Memory B cell (primary cell): ENCODE data around the gene PRICKLE2.

Experiments used
- ATAC-seq: fragments of 150-1000 bp; cut with Tn5 transposase; 2 replicates; pipeline ENCODE4 v1.10.0; 2021; ENCODE audit warnings: low read depth, mild to moderate bottlenecking, moderate library complexity
- DNase-seq, 2 donors: peaks; one replicate each; pipeline ENCODE4 v3.0.0; 2022; ENCODE audit warnings: low spot score in 2 of 2
- H3K27ac Mint-ChIP-seq: one replicate; pipeline ENCODE4 v1.8.0; 2022; ENCODE audit warnings: mild to moderate bottlenecking, moderate library complexity, mixed read lengths
- H3K27me3 Mint-ChIP-seq: one replicate; pipeline ENCODE4 v1.8.0; 2022; ENCODE audit warnings: mixed read lengths
- H3K36me3 Mint-ChIP-seq: one replicate; pipeline ENCODE4 v1.8.0; 2022; ENCODE audit warnings: mild to moderate bottlenecking, mixed read lengths
- H3K4me1 Mint-ChIP-seq: one replicate; pipeline ENCODE4 v1.8.0; 2022; ENCODE audit warnings: mixed read lengths
- H3K4me3 Mint-ChIP-seq: one replicate; pipeline ENCODE4 v1.8.0; 2022; ENCODE audit warnings: mild to moderate bottlenecking, moderate library complexity, mixed read lengths
- H3K9me3 Mint-ChIP-seq: one replicate; pipeline ENCODE4 v1.8.0; 2022; ENCODE audit warnings: mixed read lengths

PRICKLE2 gene

GRCh38 chr3:64047787-64048186 lies 177.5 kb downstream of the PRICKLE2 start:
- H3K27me3 Mint-ChIP-seq = peaks cover 2% of the 10 kb centered on the region
- H3K4me3 Mint-ChIP-seq = no peak overlapping the region
- peaks cover 7% of the 10 kb centered on the region for H3K4me1 Mint-ChIP-seq
- ATAC-seq (no peak), DNase-seq (no peak)
- no peaks in the 10 kb centered on the region for H3K9me3 Mint-ChIP-seq
- H3K36me3 Mint-ChIP-seq = no peaks in the 10 kb centered on the region
- H3K27ac Mint-ChIP-seq = no peak overlapping the region

- no peaks in the 10 kb centered on the region for H3K36me3 Mint-ChIP-seq
- H3K9me3 Mint-ChIP-seq = no peaks in the 10 kb centered on the region
- ATAC-seq = no peak
- H3K4me3 Mint-ChIP-seq = no peak overlapping the region
- H3K27ac Mint-ChIP-seq = no peak overlapping the region
- DNase-seq = no peak
- H3K4me1 Mint-ChIP-seq = peaks cover 7% of the 10 kb centered on the region
- H3K27me3 Mint-ChIP-seq = peaks cover 2% of the 10 kb centered on the region
These were observed 178.2 kb downstream of the PRICKLE2 start for GRCh38 chr3:64046996-64047594.

DNA sequence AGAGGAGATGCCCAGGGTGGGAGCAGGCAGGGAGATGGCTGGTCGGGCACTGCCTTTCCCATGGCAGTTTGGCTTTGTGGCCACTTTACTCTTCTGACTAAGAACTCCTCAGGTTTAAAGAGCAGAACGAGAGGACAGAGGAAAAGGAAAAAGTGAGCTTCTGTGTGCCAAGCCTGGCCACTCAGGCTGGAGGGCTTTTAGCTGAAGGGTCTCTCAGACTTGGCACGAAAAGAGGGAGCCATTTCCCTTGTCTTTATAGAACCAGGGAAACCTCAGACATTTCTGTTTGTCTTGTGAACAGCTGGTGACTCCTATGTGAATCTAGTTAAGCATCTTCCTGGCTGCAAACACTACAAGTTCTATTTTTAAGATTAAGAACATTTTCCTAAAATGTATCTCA lies 178.7 kb downstream of the PRICKLE2 start:
- peaks cover 7% of the 10 kb centered on the region for H3K4me1 Mint-ChIP-seq
- no peak overlapping the region for H3K4me3 Mint-ChIP-seq
- peaks cover 2% of the 10 kb centered on the region for H3K36me3 Mint-ChIP-seq
- H3K9me3 Mint-ChIP-seq = no peaks in the 10 kb centered on the region
- ATAC-seq (no peak), DNase-seq (no peak)
- no peak overlapping the region for H3K27ac Mint-ChIP-seq
- H3K27me3 Mint-ChIP-seq = peaks cover 2% of the 10 kb centered on the region

DNA sequence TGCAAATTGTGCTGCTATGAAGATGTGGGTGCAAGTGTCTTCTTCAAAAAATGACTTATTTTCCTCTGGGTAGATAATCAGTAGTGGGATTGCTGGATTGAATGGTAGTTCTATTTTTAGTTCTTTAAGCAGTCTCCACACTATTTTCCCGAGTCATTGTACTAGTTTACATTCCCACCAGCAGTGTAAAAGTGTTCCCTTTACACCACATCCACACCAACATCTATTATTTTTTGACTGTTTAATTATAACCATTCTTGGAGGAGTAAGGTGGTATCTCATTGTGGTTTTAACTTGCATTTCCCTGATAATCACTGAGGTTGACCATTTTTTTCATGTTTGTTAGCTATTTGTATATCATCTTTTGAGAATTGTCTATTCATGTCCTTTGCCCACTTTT lies 182.3 kb downstream of the PRICKLE2 start:
- Mint-ChIP-seq H3K4me3 (no peak overlapping the region), H3K36me3 (peaks cover 2% of the 10 kb centered on the region), H3K27ac (no peak overlapping the region), H3K4me1 (peaks cover 24% of the 10 kb centered on the region), H3K27me3 (peaks cover 2% of the 10 kb centered on the region), H3K9me3 (peaks cover 2% of the 10 kb centered on the region)
- DNase-seq (no peak), ATAC-seq (no peak)
